ENCODE data around the gene SORCS3. TPM values are rescaled to one million over a fixed set of nuclear protein-coding genes. Genes with fewer than 3 reads are reported as not detected.
A peak's percentile ranks its signal among the peaks of the same experiment; 100 is the strongest.

SORCS3 gene
- total RNA-seq, 6 experiments from 2014 or later = not detected

- H3K9me3 ChIP-seq = no peaks in the 10 kb centered on the region
- H3K4me1 ChIP-seq = no peaks in the 10 kb centered on the region
- no peak overlapping the region for H3K27ac ChIP-seq
- H3K36me3 ChIP-seq = no peaks in the 10 kb centered on the region
- TF ChIP-seq, protein P1, sequence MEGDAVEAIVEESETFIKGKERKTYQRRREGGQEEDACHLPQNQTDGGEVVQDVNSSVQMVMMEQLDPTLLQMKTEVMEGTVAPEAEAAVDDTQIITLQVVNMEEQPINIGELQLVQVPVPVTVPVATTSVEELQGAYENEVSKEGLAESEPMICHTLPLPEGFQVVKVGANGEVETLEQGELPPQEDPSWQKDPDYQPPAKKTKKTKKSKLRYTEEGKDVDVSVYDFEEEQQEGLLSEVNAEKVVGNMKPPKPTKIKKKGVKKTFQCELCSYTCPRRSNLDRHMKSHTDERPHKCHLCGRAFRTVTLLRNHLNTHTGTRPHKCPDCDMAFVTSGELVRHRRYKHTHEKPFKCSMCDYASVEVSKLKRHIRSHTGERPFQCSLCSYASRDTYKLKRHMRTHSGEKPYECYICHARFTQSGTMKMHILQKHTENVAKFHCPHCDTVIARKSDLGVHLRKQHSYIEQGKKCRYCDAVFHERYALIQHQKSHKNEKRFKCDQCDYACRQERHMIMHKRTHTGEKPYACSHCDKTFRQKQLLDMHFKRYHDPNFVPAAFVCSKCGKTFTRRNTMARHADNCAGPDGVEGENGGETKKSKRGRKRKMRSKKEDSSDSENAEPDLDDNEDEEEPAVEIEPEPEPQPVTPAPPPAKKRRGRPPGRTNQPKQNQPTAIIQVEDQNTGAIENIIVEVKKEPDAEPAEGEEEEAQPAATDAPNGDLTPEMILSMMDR (IDR thresholded peaks at IDR 0.05) = no peak
- no peak for TF ChIP-seq POLR2A (IDR thresholded peaks at IDR 0.05)
- no peak for DNase-seq
- ATAC-seq = no peak
- WGBS (ENCODE audit: insufficient coverage, low coverage, low lambda C conversion rate, missing lambda C conversion rate) = 47% methylated on average over 3 of the region's 3 CpGs
- no peak overlapping the region for H3K4me3 ChIP-seq
- intact Hi-C loops (cut with DNase I) = no loop called here
- peaks cover 0 to under 1% of the 10 kb centered on the region in 2 donors for H3K27me3 ChIP-seq
Measured at GRCh38 chr10:104631946-104632345, 9.1 kb upstream of the SORCS3 start.

- ATAC-seq = peak in 3 of 4 donors; percentile 25 to 61 (median 37)
- Histone ChIP-seq H3K27me3 (peaks cover 0 to 26% of the 10 kb centered on the region in 2 donors), H3K9me3 (no peaks in the 10 kb centered on the region), H3K4me1 (peaks cover 0 to 11% (median 0%) of the 10 kb centered on the region in 4 donors), H3K4me3 (no peak overlapping the region), H3K36me3 (no peaks in the 10 kb centered on the region), H3K27ac (no peak overlapping the region)
- TF ChIP-seq POLR2A (IDR thresholded peaks at IDR 0.05) = no peak
- TF ChIP-seq, protein P1 (IDR thresholded peaks at IDR 0.05) = peak in 2 of 4 donors; percentile 25 to 39
- intact Hi-C loops (cut with DNase I) = no loop called here
- WGBS (ENCODE audit: insufficient coverage, low coverage, low lambda C conversion rate, missing lambda C conversion rate) = 1% methylated on average over 30 of the region's 42 CpGs
- DNase-seq = no peak
Measured at GRCh38 chr10:104638861-104639589, 2.1 kb upstream of the SORCS3 start.

GRCh38 chr10:104639590-104640338, 1.3 kb upstream of the SORCS3 start:
- Histone ChIP-seq H3K9me3 (no peaks in the 10 kb centered on the region), H3K36me3 (no peaks in the 10 kb centered on the region), H3K27ac (no peak overlapping the region), H3K27me3 (peaks cover 0 to 26% of the 10 kb centered on the region in 2 donors), H3K4me1 (peaks cover 0 to 11% (median 0%) of the 10 kb centered on the region in 4 donors), H3K4me3 (no peak overlapping the region)
- TF ChIP-seq POLR2A (IDR thresholded peaks at IDR 0.05) = no peak
- TF ChIP-seq, protein P1 (IDR thresholded peaks at IDR 0.05) = no peak
- DNase-seq = no peak
- ATAC-seq = no peak
- 4% methylated on average over 29 of the region's 40 CpGs for WGBS (ENCODE audit: insufficient coverage, low coverage, low lambda C conversion rate, missing lambda C conversion rate)
- intact Hi-C loops (cut with DNase I) = no loop called here

- Histone ChIP-seq H3K27me3 (peaks cover 0 to 26% of the 10 kb centered on the region in 2 donors), H3K4me1 (peaks cover 0 to 11% (median 0%) of the 10 kb centered on the region in 4 donors), H3K9me3 (no peaks in the 10 kb centered on the region), H3K27ac (no peak overlapping the region), H3K36me3 (no peaks in the 10 kb centered on the region), H3K4me3 (no peak overlapping the region)
- DNase-seq (no peak), ATAC-seq (peak in 2 of 4 donors; percentile 35 to 54)
- TF ChIP-seq POLR2A (IDR thresholded peaks at IDR 0.05) = no peak
- TF ChIP-seq, protein P1 (IDR thresholded peaks at IDR 0.05) = no peak
- intact Hi-C loops (cut with DNase I) = no loop called here
- WGBS (ENCODE audit: insufficient coverage, low coverage, low lambda C conversion rate, missing lambda C conversion rate) = 2% methylated on average over 36 of the region's 82 CpGs
Measured at GRCh38 chr10:104640339-104641186, 527 bp upstream of the SORCS3 start.

All from right lobe of liver (tissue), 6 donors.